Immature natural killer cell (primary cell): ENCODE data around the gene PIK3R6. TPM values are rescaled to one million over a fixed set of nuclear protein-coding genes. Genes with fewer than 3 reads are reported as not detected.
A peak's percentile ranks its signal among the peaks of the same experiment; 100 is the strongest.

Experiments used
- DNase-seq, 3 donors: peaks; one replicate each; pipeline ENCODE4 v3.0.0; 2022; ENCODE audit warnings: mixed read lengths in 1 of 3
- H3K27ac Mint-ChIP-seq, 6 donors: one replicate each; pipeline ENCODE4 v1.8.0; 2020; ENCODE audit warnings: mixed read lengths in 6 of 6, mild to moderate bottlenecking in 5 of 6, inconsistent platforms in 4 of 6, moderate library complexity in 3 of 6
- H3K27me3 Mint-ChIP-seq, 3 donors: one replicate each; pipeline ENCODE4 v1.8.0; 2020 to 2021; ENCODE audit warnings: low read depth in 3 of 3, mild to moderate bottlenecking in 3 of 3, mixed read lengths in 3 of 3, moderate library complexity in 3 of 3, inconsistent platforms in 1 of 3
- H3K36me3 Mint-ChIP-seq, 3 donors: one replicate each; pipeline ENCODE4 v1.8.0; 2020; ENCODE audit warnings: mixed read lengths in 3 of 3, inconsistent platforms in 2 of 3, mild to moderate bottlenecking in 2 of 3
- H3K4me1 Mint-ChIP-seq, 2 donors: one replicate each; pipeline ENCODE4 v1.8.0; 2020; ENCODE audit warnings: inconsistent platforms in 2 of 2, mild to moderate bottlenecking in 2 of 2, mixed read lengths in 2 of 2, moderate library complexity in 1 of 2
- H3K4me3 Mint-ChIP-seq, 5 donors: one replicate each; pipeline ENCODE4 v1.8.0; 2020; ENCODE audit warnings: mild to moderate bottlenecking in 5 of 5, mixed read lengths in 5 of 5, inconsistent platforms in 3 of 5, moderate library complexity in 3 of 5
- H3K9me3 Mint-ChIP-seq, 6 donors: one replicate each; pipeline ENCODE4 v1.8.0; 2020; ENCODE audit warnings: mild to moderate bottlenecking in 6 of 6, mixed read lengths in 6 of 6, inconsistent platforms in 4 of 6, moderate library complexity in 3 of 6
- polyA plus RNA-seq, 3 donors: library from polyadenylated mRNA; unstranded; fragments of 300-500 nt; fragmentation: Illumina TruSeq; gene quantifications; one replicate each; pipeline ENCODE4 v1.2.3, GENCODE V29; 2021

PIK3R6 gene, protein sequence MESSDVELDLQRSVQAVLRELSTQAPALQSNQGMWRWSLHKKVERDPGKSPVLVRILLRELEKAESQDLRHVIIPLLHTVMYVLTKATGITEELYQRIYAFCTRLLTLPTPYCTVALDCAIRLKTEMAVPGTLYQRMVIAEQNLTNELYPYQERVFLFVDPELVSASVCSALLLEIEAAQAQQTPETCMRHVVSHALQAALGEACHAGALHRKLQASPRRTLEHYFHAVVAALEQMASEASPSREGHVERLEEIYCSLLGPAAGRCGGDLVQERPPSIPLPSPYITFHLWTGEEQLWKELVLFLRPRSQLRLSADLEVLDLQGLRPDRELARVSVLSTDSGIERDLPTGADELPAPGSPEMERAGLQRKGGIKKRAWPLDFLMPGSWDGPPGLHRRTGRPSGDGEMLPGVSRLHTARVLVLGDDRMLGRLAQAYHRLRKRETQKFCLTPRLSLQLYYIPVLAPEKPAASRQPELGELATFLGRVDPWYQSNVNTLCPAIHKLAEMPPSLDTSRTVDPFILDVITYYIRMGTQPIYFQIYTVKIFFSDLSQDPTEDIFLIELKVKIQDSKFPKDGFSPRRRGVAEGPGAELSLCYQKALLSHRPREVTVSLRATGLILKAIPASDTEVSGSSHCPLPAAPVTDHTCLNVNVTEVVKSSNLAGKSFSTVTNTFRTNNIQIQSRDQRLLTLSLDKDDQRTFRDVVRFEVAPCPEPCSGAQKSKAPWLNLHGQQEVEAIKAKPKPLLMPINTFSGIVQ
- under 1 TPM in 2 of 3 donors, not detected in 1; 0.18 to 0.57 TPM for polyA plus RNA-seq

DNA sequence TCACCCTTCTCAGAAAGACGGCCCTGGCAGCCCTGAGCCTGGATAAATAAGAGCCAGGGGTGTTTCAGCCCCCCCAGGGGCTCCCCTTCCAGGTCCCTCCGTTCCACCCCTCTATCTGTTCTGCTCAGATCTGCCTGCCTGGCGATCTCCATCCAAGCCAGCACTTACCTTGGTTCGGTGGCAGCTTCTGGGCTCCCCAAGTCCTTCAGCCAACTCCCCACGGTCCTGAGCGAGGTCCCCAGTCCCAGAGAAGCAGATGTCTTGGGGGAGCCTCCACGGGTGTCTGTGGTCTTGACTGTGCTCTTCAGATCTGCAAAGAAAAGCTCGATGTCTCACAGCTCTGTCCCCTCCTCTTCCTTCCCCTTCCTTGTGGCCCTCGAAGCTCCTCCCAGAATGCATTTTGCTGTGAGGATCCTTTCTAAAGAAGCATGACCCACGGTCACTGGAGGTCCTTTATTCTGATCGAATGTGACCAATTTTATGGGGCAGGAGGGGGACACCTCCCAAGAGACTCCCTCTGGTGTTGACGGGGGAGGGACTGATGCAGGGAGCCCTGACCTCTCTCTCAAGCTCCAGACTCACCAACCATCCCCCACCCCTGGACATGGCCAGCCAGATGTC lies at the start of gene PIK3R6:
Gene PIK3R6, minus strand, starts transcription at position 314 of the 621 bp plus-strand sequence. CDS start 17,880 bp downstream, outside the sequence.
- DNase-seq = peak in 1 of 3 donors; percentile 25
- H3K9me3 Mint-ChIP-seq = no peaks in the 10 kb centered on the region
- H3K4me1 Mint-ChIP-seq = peaks cover 37 to 50% of the 10 kb centered on the region in 2 donors
- peak within 1 kb of the TSS; percentile 30 to 90 (median 78) for H3K27ac Mint-ChIP-seq
- peaks cover under 1 to 6% (median under 1%) of the 10 kb centered on the region in 3 donors for H3K27me3 Mint-ChIP-seq
- H3K4me3 Mint-ChIP-seq = peak within 1 kb of the TSS; percentile 75 to 88 (median 80)
- H3K36me3 Mint-ChIP-seq = no peaks in the 10 kb centered on the region

DNA sequence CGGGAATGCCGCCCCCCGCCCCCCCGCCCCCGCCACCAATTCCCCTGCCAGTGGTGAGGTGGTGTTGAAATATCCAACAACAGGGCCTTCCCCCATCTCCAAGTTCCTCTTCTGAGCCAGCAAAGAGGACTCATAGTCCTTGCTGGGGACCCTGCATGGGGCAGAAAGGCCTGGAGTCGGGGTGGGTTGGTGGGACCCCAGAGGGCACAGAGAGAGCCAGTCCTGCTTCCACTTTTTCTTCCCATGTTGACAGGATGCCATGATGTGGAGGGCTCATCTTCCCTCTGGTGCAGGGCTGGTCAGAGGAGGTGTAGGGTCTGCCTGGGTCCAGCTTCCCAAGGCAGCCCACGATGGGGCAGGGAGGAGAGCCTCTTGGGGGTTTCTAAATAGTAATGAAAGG lies 49.0 kb upstream of the PIK3R6 start:
- peaks cover 0 to 4% (median 2%) of the 10 kb centered on the region in 3 donors for H3K27me3 Mint-ChIP-seq
- peaks cover 9 to 21% (median 16%) of the 10 kb centered on the region in 3 donors for H3K36me3 Mint-ChIP-seq
- DNase-seq = no peak
- peaks cover 78 to 84% of the 10 kb centered on the region in 2 donors for H3K4me1 Mint-ChIP-seq
- peak overlapping the region in 2 of 5 donors; percentile 26 to 58 for H3K4me3 Mint-ChIP-seq
- peak overlapping the region; percentile 51 to 85 (median 62) for H3K27ac Mint-ChIP-seq
- H3K9me3 Mint-ChIP-seq = no peaks in the 10 kb centered on the region

DNA sequence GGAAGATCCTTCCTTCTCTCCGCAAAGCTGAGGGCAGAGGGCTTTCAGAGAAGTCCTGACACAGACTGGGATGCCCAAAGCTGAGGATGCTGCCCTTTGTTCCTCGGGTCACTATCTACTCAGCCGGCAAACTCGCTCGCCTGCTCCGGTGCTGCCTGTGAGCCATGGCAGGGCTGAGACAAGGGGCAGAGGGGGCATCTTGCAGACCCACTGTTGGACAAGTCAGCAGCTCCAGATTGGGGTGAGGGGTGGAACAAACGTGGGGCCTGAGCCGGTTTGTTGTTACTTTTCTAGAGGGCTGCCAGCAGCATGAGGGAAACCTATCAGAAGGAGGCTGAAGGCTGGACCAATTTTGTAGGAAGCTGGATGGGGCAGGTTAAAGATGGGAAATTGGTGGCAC lies 47.1 kb upstream of the PIK3R6 start:
- H3K4me1 Mint-ChIP-seq = peaks cover 73 to 87% of the 10 kb centered on the region in 2 donors
- no peak for DNase-seq
- peak overlapping the region; percentile 72 to 90 (median 84) for H3K27ac Mint-ChIP-seq
- H3K4me3 Mint-ChIP-seq = peak overlapping the region in 2 of 5 donors; percentile 5 to 33
- H3K27me3 Mint-ChIP-seq = peaks cover 0 to 6% (median 2%) of the 10 kb centered on the region in 3 donors
- no peaks in the 10 kb centered on the region for H3K9me3 Mint-ChIP-seq
- peaks cover 9 to 30% (median 28%) of the 10 kb centered on the region in 3 donors for H3K36me3 Mint-ChIP-seq

DNA sequence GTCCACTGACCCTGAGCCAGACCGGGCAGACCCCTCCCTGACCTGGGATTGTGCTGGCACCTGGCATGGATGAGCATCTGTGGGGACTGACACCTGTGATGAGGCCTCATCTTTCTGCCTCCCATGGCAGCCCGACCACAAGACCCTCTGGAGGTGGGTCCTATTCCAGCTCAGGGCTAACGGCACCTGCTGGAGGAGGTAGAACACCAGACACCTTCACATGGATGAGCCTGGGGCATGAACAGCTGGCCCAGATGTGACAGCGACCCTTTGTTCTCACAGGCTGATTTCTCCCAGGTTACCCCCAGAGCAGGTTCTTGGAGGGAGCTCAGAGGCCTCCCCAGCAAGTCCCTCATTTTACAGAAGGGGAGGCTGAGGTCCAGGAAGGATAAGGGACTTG lies 46.4 kb upstream of the PIK3R6 start:
- peaks cover 68 to 80% of the 10 kb centered on the region in 2 donors for H3K4me1 Mint-ChIP-seq
- H3K27ac Mint-ChIP-seq = peak overlapping the region in 5 of 6 donors; percentile 40 to 72 (median 64)
- no peak for DNase-seq
- H3K9me3 Mint-ChIP-seq = no peaks in the 10 kb centered on the region
- peaks cover 9 to 35% (median 23%) of the 10 kb centered on the region in 3 donors for H3K36me3 Mint-ChIP-seq
- H3K27me3 Mint-ChIP-seq = peaks cover 0 to 9% (median 2%) of the 10 kb centered on the region in 3 donors
- H3K4me3 Mint-ChIP-seq = no peak overlapping the region

DNA sequence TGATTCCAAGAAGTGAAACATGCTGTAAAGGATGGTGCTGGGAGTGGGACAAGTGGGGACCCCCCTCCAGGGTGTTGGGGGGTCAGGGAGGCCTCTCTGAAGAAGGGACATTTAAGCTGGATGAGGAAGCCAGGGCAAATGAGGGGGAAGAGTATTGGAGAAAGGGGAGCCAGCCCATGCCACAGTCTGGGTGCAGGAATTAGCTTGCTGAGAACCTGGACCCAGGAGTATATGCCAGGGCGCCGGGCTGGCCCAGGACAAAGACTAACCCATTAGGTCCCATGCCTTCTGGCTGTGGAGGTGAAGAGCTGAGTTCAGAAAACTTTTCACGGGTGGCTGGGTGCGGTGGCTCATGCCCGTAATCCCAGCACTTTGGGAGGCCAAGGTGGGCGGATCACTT lies 45.6 kb upstream of the PIK3R6 start:
- no peak overlapping the region for H3K4me3 Mint-ChIP-seq
- no peaks in the 10 kb centered on the region for H3K9me3 Mint-ChIP-seq
- H3K36me3 Mint-ChIP-seq = peaks cover 9 to 43% (median 28%) of the 10 kb centered on the region in 3 donors
- H3K27me3 Mint-ChIP-seq = peaks cover 0 to 9% (median 2%) of the 10 kb centered on the region in 3 donors
- no peak for DNase-seq
- peaks cover 65 to 72% of the 10 kb centered on the region in 2 donors for H3K4me1 Mint-ChIP-seq
- H3K27ac Mint-ChIP-seq = peak overlapping the region; percentile 24 to 73 (median 52)

DNA sequence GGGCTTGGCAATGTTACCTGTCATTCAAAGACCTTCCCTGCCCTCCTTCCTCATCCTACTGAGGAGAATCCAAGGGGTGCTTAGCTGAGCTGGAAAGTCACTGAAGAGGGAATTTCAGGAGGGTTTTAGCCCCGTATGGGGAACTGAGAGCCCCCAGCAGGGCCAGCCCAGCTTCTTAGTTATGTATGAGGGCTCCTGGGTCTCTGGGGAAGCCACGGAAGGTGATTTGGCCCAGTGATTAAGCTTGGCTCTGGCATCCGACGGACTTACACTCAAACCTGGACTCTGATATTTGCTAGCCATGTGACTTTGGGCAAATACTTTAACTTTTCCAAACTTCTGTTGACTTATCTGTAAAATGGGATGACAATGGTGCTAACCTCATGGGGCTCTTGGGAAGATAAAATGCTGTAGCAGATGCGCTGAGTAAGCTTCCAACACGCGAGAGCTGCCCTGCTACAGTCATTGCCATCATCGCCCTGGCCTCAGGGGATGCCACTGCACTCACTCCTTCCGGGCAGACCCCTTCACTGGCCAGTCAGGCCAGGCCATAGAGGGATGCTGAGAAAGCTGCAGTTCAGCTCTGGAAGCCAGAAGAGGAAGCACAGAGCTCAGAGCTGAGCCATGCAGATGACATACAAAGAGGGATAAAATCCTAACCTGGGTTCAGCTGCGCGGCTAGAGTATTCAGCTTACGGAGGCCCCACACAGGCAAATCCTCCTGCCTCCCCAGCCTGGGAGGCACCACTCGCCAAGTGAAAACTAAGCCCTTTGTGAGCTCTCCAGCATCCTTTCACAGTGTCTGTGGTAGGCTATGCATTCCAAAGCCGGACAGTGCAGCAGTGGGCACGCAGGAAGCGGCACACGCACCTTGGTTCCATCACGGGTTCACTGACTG lies 44.9 kb upstream of the PIK3R6 start:
- Mint-ChIP-seq H3K36me3 (peaks cover 12 to 42% (median 25%) of the 10 kb centered on the region in 3 donors), H3K27me3 (peaks cover 0 to 9% (median 2%) of the 10 kb centered on the region in 3 donors), H3K4me3 (no peak overlapping the region), H3K27ac (peak overlapping the region; percentile 34 to 76 (median 66)), H3K9me3 (no peaks in the 10 kb centered on the region), H3K4me1 (peaks cover 62 to 65% of the 10 kb centered on the region in 2 donors)
- DNase-seq = no peak

DNA sequence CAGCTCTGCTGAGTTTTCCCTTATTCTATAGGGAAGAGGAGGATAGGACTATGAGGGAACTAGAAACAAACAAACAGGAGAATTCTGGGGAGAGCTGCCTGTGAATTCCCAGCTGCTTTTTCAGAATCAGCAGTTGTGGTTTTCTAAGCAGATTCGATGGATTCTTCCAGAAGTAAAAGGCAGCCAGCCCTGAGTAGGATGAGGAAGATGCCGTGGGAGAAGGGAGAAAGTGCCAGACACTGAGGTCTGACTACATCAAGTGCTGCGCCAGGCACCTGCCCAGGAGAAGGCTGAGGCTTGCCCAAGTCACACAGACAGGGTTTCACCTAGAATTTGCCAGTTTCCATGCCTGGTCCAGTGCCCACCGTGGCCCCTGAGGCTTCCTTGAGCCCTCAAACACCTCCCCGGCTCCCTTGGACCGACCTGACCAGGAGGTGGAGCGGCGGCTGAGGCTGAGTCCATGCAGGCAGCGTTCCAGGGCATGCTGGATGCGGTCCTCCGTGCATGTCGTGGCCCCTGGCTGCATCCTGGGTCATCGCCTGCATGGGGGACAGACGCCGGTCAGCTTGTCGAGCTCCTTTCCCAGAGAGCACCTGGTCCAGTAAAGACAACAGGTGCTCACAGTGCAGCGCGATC lies 43.6 kb upstream of the PIK3R6 start:
- no peak for DNase-seq
- Mint-ChIP-seq H3K27ac (peak overlapping the region in 5 of 6 donors; percentile 68 to 89 (median 69)), H3K9me3 (no peaks in the 10 kb centered on the region), H3K4me3 (no peak overlapping the region), H3K4me1 (peaks cover 52 to 58% of the 10 kb centered on the region in 2 donors), H3K36me3 (peaks cover 6 to 38% (median 20%) of the 10 kb centered on the region in 3 donors), H3K27me3 (peaks cover 0 to 9% (median 2%) of the 10 kb centered on the region in 3 donors)

DNA sequence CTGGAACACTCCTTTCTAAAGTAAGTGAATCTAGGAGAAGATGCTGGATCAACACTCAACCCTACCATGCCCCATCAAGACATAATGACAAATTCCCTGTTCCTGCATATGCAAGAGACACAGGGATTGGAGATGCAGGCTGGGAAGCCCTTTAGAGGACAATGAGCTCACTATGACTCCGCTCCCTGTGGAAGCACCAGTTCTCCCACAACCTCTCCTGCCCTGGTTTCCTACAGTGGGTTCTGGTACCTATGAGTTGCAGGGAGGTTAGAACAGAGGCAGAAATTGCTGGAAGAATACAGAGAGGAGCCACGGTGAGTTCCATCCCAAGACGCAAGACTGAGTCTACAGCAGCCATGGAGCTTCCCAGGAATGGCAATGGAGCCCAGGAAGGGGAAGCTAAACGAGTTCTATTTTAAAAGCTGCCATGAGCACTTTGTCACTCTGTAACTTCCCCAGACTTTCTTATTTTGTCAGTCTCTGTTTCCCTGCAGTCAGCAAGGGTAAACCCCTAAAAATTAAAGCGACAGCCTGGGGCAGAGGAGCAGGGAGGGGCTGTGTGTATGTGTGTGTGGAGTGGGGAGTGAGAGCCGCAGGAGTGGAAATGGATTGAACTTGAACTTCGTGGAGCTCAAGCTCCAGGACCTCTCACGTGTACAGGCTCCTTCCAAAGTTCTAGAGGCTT lies 42.3 kb upstream of the PIK3R6 start:
- Mint-ChIP-seq H3K4me1 (peaks cover 52 to 60% of the 10 kb centered on the region in 2 donors), H3K36me3 (peaks cover 13 to 49% (median 28%) of the 10 kb centered on the region in 3 donors), H3K4me3 (no peak overlapping the region), H3K27me3 (peaks cover 0 to 7% (median 2%) of the 10 kb centered on the region in 3 donors), H3K27ac (peak overlapping the region in 3 of 6 donors; percentile 64 to 73 (median 65)), H3K9me3 (no peaks in the 10 kb centered on the region)
- DNase-seq = no peak

DNA sequence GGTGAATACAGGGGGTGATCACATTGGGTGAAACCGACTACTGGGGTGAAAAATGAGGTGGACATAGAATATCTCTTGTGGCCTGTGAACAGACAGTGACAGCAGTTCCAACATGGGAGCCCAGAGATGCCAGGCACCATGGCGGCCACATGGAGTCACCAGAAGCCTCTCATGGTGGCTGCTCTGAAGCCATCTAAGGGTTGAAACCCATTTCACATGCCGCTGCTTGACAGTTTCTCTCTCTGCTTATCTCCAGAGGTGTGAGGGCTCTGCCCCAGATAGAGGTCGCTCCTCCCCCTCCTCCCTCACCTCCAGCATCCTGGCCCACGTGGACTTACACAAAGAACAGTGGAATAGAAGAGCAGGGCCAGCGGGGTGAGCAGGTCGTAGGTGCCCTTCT lies 37.9 kb upstream of the PIK3R6 start:
- Mint-ChIP-seq H3K9me3 (no peaks in the 10 kb centered on the region), H3K27me3 (peaks cover 0 to 5% (median 0%) of the 10 kb centered on the region in 3 donors), H3K36me3 (peaks cover 30 to 68% (median 31%) of the 10 kb centered on the region in 3 donors), H3K4me3 (peak overlapping the region in 3 of 5 donors; percentile 2 to 59 (median 48)), H3K27ac (peak overlapping the region; percentile 81 to 94 (median 90)), H3K4me1 (peaks cover 44 to 47% of the 10 kb centered on the region in 2 donors)
- peak; percentile 23 to 47 (median 45) for DNase-seq

DNA sequence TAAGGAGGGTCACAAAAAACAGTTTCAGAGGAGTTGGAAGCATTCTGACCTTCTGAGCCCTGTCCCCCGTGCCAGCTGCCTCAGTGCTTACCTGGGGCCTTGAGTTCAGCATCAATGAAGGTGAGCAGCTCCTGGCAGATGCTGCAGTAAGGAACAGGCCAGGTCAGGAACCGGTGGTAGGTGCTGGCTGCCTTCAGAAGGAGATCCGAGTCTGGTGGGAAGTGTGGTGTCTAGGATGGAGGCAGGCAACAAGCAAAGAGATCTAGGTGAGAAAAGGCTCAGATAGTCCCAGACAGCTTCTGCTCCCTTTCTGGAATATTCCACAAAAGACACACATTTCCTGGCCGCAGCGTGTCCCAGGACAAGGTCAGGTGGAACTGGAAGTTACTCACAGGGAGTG lies 37.2 kb upstream of the PIK3R6 start:
- Mint-ChIP-seq H3K27ac (peak overlapping the region; percentile 81 to 94 (median 90)), H3K27me3 (peaks cover 0 to 7% (median 0%) of the 10 kb centered on the region in 3 donors), H3K9me3 (no peaks in the 10 kb centered on the region), H3K36me3 (peaks cover 34 to 66% (median 37%) of the 10 kb centered on the region in 3 donors), H3K4me3 (no peak overlapping the region), H3K4me1 (peaks cover 49 to 54% of the 10 kb centered on the region in 2 donors)
- no peak for DNase-seq

DNA sequence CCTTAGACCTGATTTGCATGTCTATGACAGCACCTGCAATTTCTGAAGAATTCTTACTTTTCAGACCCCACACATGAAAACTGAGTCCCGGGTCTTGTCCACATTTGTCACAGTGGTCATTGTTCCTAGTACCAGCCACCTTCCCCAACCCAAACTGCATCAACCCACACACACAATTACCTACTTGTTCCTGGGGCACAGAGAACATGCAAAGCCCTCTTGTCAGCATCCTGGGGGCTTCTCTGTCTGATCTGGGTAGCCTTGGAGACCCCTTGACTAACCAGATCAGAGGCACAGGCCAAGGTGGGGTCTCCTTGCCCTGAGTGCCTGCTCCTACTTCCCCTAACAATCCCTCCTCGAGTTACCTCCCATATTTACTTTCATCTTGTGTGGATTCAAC lies 36.7 kb upstream of the PIK3R6 start:
- Mint-ChIP-seq H3K27me3 (peaks cover 1 to 7% (median 2%) of the 10 kb centered on the region in 3 donors), H3K36me3 (peaks cover 36 to 64% (median 37%) of the 10 kb centered on the region in 3 donors), H3K9me3 (no peaks in the 10 kb centered on the region), H3K4me3 (no peak overlapping the region), H3K27ac (peak overlapping the region; percentile 81 to 94 (median 90)), H3K4me1 (peaks cover 54 to 58% of the 10 kb centered on the region in 2 donors)
- no peak for DNase-seq
